Natural killer cell (primary cell): ENCODE data around the gene HPS4. TPM values are rescaled to one million over a fixed set of nuclear protein-coding genes. Genes with fewer than 3 reads are reported as not detected.
A peak's percentile ranks its signal among the peaks of the same experiment; 100 is the strongest.

Experiments used
- ATAC-seq, 3 donors: fragments of 150-1000 bp in 2 of 3; fragments of 200-7000 bp in 1 of 3; cut with Tn5 transposase; 1 replicate in 1 of 3; 2 replicates in 2 of 3; pipeline ENCODE4 v1.10.0; 2021; ENCODE audit warnings: mild to moderate bottlenecking in 2 of 3, moderate library complexity in 2 of 3
- DNase-seq, 2 donors: peaks; one replicate each; pipeline versions ENCODE4 v3.0.0 to v3.0.0-alpha.2; 2013 to 2021; ENCODE audit warnings: mixed read lengths in 1 of 2
- H3K27ac ChIP-seq: one replicate; pipeline ENCODE4 v1.5.1; 2013; ENCODE audit warnings: mild to moderate bottlenecking, low read length
- H3K27me3 ChIP-seq: one replicate; pipeline ENCODE4 v1.6.1; 2013; ENCODE audit warnings: low read length; ENCODE audit not compliant: control insufficient read depth, insufficient read depth
- H3K36me3 ChIP-seq: one replicate; pipeline ENCODE4 v1.6.1; 2013; ENCODE audit warnings: low read length; ENCODE audit not compliant: control insufficient read depth, insufficient read depth
- H3K4me1 ChIP-seq: one replicate; pipeline ENCODE4 v1.6.1; 2013; ENCODE audit warnings: low read length; ENCODE audit not compliant: control insufficient read depth, insufficient read depth
- H3K4me3 ChIP-seq: one replicate; pipeline ENCODE4 v1.5.1; 2013; ENCODE audit warnings: low read length
- H3K9me3 ChIP-seq: one replicate; pipeline ENCODE4 v1.6.1; 2013; ENCODE audit warnings: low read length; ENCODE audit not compliant: control insufficient read depth, insufficient read depth
- H3K27ac Mint-ChIP-seq, 2 donors: one replicate each; pipeline ENCODE4 v1.8.0; 2022; ENCODE audit warnings: mild to moderate bottlenecking in 2 of 2, mixed read lengths in 2 of 2, moderate library complexity in 1 of 2
- H3K27me3 Mint-ChIP-seq, 2 donors: one replicate each; pipeline ENCODE4 v1.8.0; 2022; ENCODE audit warnings: low read depth in 2 of 2, mixed read lengths in 2 of 2
- H3K36me3 Mint-ChIP-seq: one replicate; pipeline ENCODE4 v1.8.0; 2022; ENCODE audit warnings: mixed read lengths
- H3K4me1 Mint-ChIP-seq, 2 donors: one replicate each; pipeline ENCODE4 v1.8.0; 2022; ENCODE audit warnings: mixed read lengths in 2 of 2
- H3K4me3 Mint-ChIP-seq: one replicate; pipeline ENCODE4 v1.8.0; 2022; ENCODE audit warnings: mild to moderate bottlenecking, moderate library complexity, mixed read lengths
- H3K9me3 Mint-ChIP-seq, 2 donors: one replicate each; pipeline ENCODE4 v1.8.0; 2022; ENCODE audit warnings: mixed read lengths in 2 of 2
- CTCF ChIP-seq: fragments of 200-600 bp; IDR thresholded peaks from one replicate; pipeline ENCODE4 v1.8.0; 2022; ENCODE audit warnings: antibody characterized with exemption
- WGBS: methylation state at CpG from one replicate; pipeline ENCODE4 v1.1.7; 2013; ENCODE audit warnings: missing lambda C conversion rate; ENCODE audit not compliant: insufficient coverage; 5-methylcytosine and 5-hydroxymethylcytosine counted together
- intact Hi-C: fragments of 100-400 bp; cut with micrococcal nuclease; formaldehyde crosslinking; loops from one replicate; pipeline ENCODE4 v1.14.2; 2022
- total RNA-seq, 4 donors: library from RNA; stranded (reverse); fragments of 120-200 nt in 1 of 4; gene quantifications; one replicate each; pipeline versions ENCODE4 v1.2.3 to v1.2.4, GENCODE V29; 2013 to 2022

Gene HPS4
- total RNA-seq, 3 donors from 2014 or later (not counting 1 experiment from before 2014, with no cell fraction given): 44.8 to 53.6 (median 50.7) TPM

- Histone ChIP-seq H3K9me3 (no peaks in the 10 kb centered on the region), H3K36me3 (peaks cover 76% of the 10 kb centered on the region), H3K27ac (no peak overlapping the region), H3K27me3 (no peaks in the 10 kb centered on the region), H3K4me1 (peaks cover 16% of the 10 kb centered on the region), H3K4me3 (no peak overlapping the region)
- intact Hi-C loops: no loop called here
- Mint-ChIP-seq H3K36me3 (peaks cover 9% of the 10 kb centered on the region), H3K4me3 (no peak overlapping the region), H3K27me3 (no peaks in the 10 kb centered on the region), H3K4me1 (peaks cover 24 to 28% of the 10 kb centered on the region in 2 donors), H3K27ac (peak overlapping the region in 1 of 2 donors; percentile 34), H3K9me3 (no peaks in the 10 kb centered on the region)
- ATAC-seq: no peak
- 94% methylated on average over 25 of the region's 25 CpGs for WGBS
- DNase-seq: no peak
- TF ChIP-seq CTCF: no peak
Observed at GRCh38 chr22:26499188-26499703, 15.7 kb upstream of the HPS4 start.

- Mint-ChIP-seq H3K4me3 (no peak overlapping the region), H3K36me3 (no peaks in the 10 kb centered on the region), H3K4me1 (peaks cover 0 to 4% of the 10 kb centered on the region in 2 donors), H3K27ac (no peak overlapping the region), H3K9me3 (no peaks in the 10 kb centered on the region), H3K27me3 (no peaks in the 10 kb centered on the region)
- no peaks in the 10 kb centered on the region for H3K4me1 ChIP-seq
- ATAC-seq (no peak), DNase-seq (no peak)
- no peak overlapping the region for H3K4me3 ChIP-seq
- TF ChIP-seq CTCF: no peak
- intact Hi-C loops: no loop called here
- peaks cover 79% of the 10 kb centered on the region for H3K36me3 ChIP-seq
- no peaks in the 10 kb centered on the region for H3K27me3 ChIP-seq
- no peaks in the 10 kb centered on the region for H3K9me3 ChIP-seq
- WGBS: 100% methylated on average over 3 of the region's 4 CpGs
- H3K27ac ChIP-seq: no peak overlapping the region
Observed at GRCh38 chr22:26496456-26496855, 12.9 kb upstream of the HPS4 start.

- DNase-seq (no peak), ATAC-seq (no peak)
- TF ChIP-seq CTCF: no peak
- Histone ChIP-seq H3K9me3 (no peaks in the 10 kb centered on the region), H3K27ac (no peak overlapping the region), H3K27me3 (no peaks in the 10 kb centered on the region), H3K4me3 (no peak overlapping the region), H3K36me3 (peaks cover 82% of the 10 kb centered on the region), H3K4me1 (no peaks in the 10 kb centered on the region)
- Mint-ChIP-seq H3K27ac (peak overlapping the region in 1 of 2 donors; percentile 47), H3K4me3 (no peak overlapping the region), H3K27me3 (no peaks in the 10 kb centered on the region), H3K9me3 (no peaks in the 10 kb centered on the region), H3K4me1 (peaks cover 0 to 4% of the 10 kb centered on the region in 2 donors), H3K36me3 (no peaks in the 10 kb centered on the region)
- intact Hi-C loops: no loop called here
Observed at GRCh38 chr22:26494506-26494905, 10.9 kb upstream of the HPS4 start.

- Histone ChIP-seq H3K36me3 (peaks cover 89% of the 10 kb centered on the region), H3K4me3 (no peak overlapping the region), H3K27me3 (no peaks in the 10 kb centered on the region), H3K4me1 (no peaks in the 10 kb centered on the region), H3K27ac (no peak overlapping the region), H3K9me3 (no peaks in the 10 kb centered on the region)
- DNase-seq (no peak), ATAC-seq (no peak)
- no peaks in the 10 kb centered on the region for H3K27me3 Mint-ChIP-seq
- no peaks in the 10 kb centered on the region for H3K9me3 Mint-ChIP-seq
- no peak for TF ChIP-seq CTCF
- 94% methylated on average over 9 of the region's 9 CpGs for WGBS
- intact Hi-C loops: no loop called here
- no peak overlapping the region for H3K27ac Mint-ChIP-seq
- H3K4me1 Mint-ChIP-seq: peaks cover 0 to 7% of the 10 kb centered on the region in 2 donors
- H3K4me3 Mint-ChIP-seq: no peak overlapping the region
- no peaks in the 10 kb centered on the region for H3K36me3 Mint-ChIP-seq
Observed at GRCh38 chr22:26492220-26492619, 8.6 kb upstream of the HPS4 start.
